GM23338 (cell line): ENCODE data around the gene RPTOR.

Experiments used
- CREB1 ChIP-seq: fragments of 250-450 bp; sonication (Bioruptor Pico); IDR thresholded peaks from 2 replicates; pipeline ENCODE4 v1.5.0; 2020; ENCODE audit warnings: low read depth, mild to moderate bottlenecking, moderate library complexity
- ETS1 ChIP-seq: IDR thresholded peaks from 2 replicates; pipeline ENCODE4 v1.6.1; 2016; ENCODE audit warnings: antibody characterized with exemption
- EZH2 ChIP-seq: fragments of 200-600 bp; sonication (generic); IDR thresholded peaks from one replicate; pipeline ENCODE4 v1.8.0; 2017; ENCODE audit warnings: antibody characterized with exemption, mild to moderate bottlenecking, low read depth; ENCODE audit not compliant: unreplicated experiment
- EZH2phosphoT487 ChIP-seq: fragments of 200-600 bp; sonication (generic); IDR thresholded peaks from one replicate; pipeline ENCODE4 v1.8.1; 2018; ENCODE audit warnings: antibody characterized with exemption; ENCODE audit not compliant: unreplicated experiment
- POLR2AphosphoS5 ChIP-seq: IDR thresholded peaks from 2 replicates; pipeline ENCODE4 v1.6.1; 2016; ENCODE audit warnings: antibody characterized with exemption, low read depth
- REST ChIP-seq: IDR thresholded peaks from one replicate; pipeline ENCODE4 v1.6.1; 2018; ENCODE audit warnings: antibody characterized with exemption; ENCODE audit not compliant: unreplicated experiment
- ZNF331 ChIP-seq: fragments of 250-450 bp; sonication (Bioruptor Pico); IDR thresholded peaks from 2 replicates; pipeline ENCODE4 v1.5.0; 2020; ENCODE audit warnings: low read depth, mild to moderate bottlenecking, moderate library complexity
- TF ChIP-seq, protein P1 (sequence below), 2 experiments: fragments of 200-600 bp in 1 of 2; sonication (generic) in 1 of 2; conservative IDR thresholded peaks; 2 replicates each; pipeline versions ENCODE4 v1.5.1 to v1.6.1; 2016 to 2017; ENCODE audit warnings: antibody characterized with exemption in 2 of 2, low read depth in 2 of 2, mild to moderate bottlenecking in 2 of 2, moderate library complexity in 1 of 2

DNA sequence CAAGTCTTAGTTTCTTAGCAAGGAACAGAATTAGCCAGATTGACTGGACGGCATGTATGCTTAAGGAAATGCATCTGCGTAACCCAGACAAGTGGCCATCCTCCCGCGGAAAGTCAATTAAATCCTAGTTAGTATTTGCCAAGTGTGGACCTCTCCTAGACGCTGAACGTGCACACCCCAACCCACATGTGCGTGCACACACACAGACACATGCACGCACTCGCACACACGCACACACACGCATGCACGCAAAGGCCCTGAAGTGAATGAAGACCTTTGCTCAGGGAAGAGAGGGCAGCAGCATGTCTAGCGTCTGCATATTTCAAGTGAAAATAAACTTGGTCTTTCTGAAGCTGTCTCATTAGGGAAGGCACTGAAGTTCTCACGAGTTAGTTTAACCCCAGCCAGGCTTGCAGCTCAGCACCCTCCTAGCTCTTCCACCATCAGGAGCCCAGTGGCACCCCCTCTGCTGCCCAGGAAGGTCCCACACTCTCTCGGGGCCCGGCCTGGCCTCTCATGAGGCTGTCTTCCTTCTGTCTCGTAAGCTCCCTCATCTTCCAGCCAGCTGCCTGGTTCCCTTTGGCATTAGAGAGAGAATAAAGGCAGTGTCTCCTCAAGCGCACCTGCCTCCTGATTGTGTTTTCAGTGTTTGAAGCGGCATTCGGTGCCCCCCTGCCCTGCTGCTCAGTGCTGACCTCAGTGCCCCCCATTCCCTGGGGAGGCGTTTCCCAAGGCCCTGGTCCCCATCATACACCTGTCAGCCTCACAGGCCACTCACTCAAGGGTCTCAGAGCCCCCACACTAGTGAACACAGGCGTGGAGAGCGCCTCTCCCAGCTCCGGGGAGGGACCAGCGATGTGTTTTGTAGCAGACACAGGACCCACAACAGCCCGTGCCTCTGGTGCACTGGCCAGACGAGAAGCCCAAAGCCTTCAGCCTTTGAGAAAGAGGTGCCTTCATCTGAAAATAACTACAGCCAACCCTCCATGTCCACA, 394.8 kb downstream of the RPTOR start:
- TF ChIP-seq, protein P1, sequence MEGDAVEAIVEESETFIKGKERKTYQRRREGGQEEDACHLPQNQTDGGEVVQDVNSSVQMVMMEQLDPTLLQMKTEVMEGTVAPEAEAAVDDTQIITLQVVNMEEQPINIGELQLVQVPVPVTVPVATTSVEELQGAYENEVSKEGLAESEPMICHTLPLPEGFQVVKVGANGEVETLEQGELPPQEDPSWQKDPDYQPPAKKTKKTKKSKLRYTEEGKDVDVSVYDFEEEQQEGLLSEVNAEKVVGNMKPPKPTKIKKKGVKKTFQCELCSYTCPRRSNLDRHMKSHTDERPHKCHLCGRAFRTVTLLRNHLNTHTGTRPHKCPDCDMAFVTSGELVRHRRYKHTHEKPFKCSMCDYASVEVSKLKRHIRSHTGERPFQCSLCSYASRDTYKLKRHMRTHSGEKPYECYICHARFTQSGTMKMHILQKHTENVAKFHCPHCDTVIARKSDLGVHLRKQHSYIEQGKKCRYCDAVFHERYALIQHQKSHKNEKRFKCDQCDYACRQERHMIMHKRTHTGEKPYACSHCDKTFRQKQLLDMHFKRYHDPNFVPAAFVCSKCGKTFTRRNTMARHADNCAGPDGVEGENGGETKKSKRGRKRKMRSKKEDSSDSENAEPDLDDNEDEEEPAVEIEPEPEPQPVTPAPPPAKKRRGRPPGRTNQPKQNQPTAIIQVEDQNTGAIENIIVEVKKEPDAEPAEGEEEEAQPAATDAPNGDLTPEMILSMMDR (conservative IDR thresholded peaks at IDR 0.05; ENCODE audit: low read depth in 2 of 2), result no peak
- TF ChIP-seq REST (no peak), POLR2AphosphoS5 (no peak), CREB1 (no peak), EZH2phosphoT487 (no peak), EZH2 (no peak), ZNF331 (CRISPR knock-in tag) (no peak), ETS1 (no peak)
